ENCODE measurements around the gene SNCB. TPM values are rescaled to one million over a fixed set of nuclear protein-coding genes. Genes with fewer than 3 reads are reported as not detected.

The SNCB gene
- total and polyA plus RNA-seq, 2 of the 8 experiments (the other 6 are each of a cell fraction or from before 2014, with no cell fraction given) = 4.2 to 5.9 TPM

DNA sequence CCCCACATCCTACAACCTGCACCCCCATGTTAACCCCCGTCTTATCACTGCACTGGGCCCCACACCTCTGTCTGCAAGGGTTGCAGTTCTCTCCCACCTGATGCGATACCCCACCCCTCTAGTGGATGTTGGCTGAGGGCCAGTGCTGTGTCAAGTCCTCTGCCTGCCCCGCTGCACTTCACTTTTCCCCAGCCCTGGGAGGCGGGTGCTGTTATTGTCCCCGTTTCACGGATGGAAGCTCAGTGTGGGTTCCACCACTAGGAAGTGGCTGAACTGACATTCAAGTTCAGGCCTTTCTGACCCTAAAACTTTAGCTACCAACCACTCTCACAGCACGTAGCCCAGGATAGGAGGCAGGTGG lies 3.5 kb downstream of the SNCB start:
- Histone ChIP-seq H3K79me1 (ENCODE audit: low read depth, low read length) (no peaks in the 10 kb centered on the region), H2BK12ac (ENCODE audit: low read depth, low read length) (no peak overlapping the region), H3K23me2 (ENCODE audit: low read depth, low read length) (peaks cover 16% of the 10 kb centered on the region), H3K9me3 (ENCODE audit: insufficient read depth in 2 of 2, low read depth in 1 of 2, low read length in 1 of 2) (no peaks in the 10 kb centered on the region), H3K4ac (replicated peaks; ENCODE audit: insufficient read length, low read depth, low read length) (no peak overlapping the region), H4K91ac (replicated peaks; ENCODE audit: insufficient read length, low read length) (no peak overlapping the region), H2BK15ac (ENCODE audit: low read length) (no peak overlapping the region), H3K14ac (ENCODE audit: insufficient read length) (no peak overlapping the region), H4K8ac (ENCODE audit: extremely low read depth, insufficient read depth, low read length) (no peak overlapping the region), H3K27ac (ENCODE audit: low read depth, low read length) (no peak overlapping the region; the same call in 1 of the 2 replicates), H3K27me3 (replicated peaks in 1 of 4; ENCODE audit: control insufficient read depth in 3 of 4, extremely low read depth in 1 of 4, insufficient read depth in 3 of 4, low read length in 3 of 4) (peaks cover 3 to 39% (median 33%) of the 10 kb centered on the region in 4 experiments), H2AK5ac (ENCODE audit: low read depth, low read length) (no peak overlapping the region), H3K4me1 (replicated peaks in 1 of 4; ENCODE audit: control insufficient read depth in 3 of 4, insufficient read depth in 4 of 4, low read length in 3 of 4) (peaks cover 7 to 30% (median 11%) of the 10 kb centered on the region in 4 experiments), H3K79me2 (ENCODE audit: control insufficient read depth in 1 of 2, insufficient read depth in 2 of 2, low read length in 2 of 2) (no peaks in the 10 kb centered on the region), H3K9ac (replicated peaks in 1 of 4; ENCODE audit: extremely low read depth in 1 of 4, low read depth in 3 of 4, low read length in 3 of 4) (no peak overlapping the region; a peak in 1 of 7 replicates), H3K56ac (replicated peaks; ENCODE audit: insufficient read length, low read depth, low read length) (no peak overlapping the region), H2BK20ac (ENCODE audit: low read length) (no peak overlapping the region), H4K5ac (ENCODE audit: insufficient read length, low read depth, low read length) (no peak overlapping the region), H3K23ac (ENCODE audit: insufficient read length) (no peak overlapping the region), H2BK120ac (replicated peaks; ENCODE audit: low read depth, low read length) (no peak overlapping the region), H2AFZ (ENCODE audit: low read length) (no peak overlapping the region), H2BK5ac (ENCODE audit: low read depth, low read length) (no peak overlapping the region), H3K4me3 (ENCODE audit: extremely low read depth in 1 of 4, insufficient read depth in 2 of 4, low read depth in 3 of 4, low read length in 4 of 4) (no peak overlapping the region), H4K20me1 (replicated peaks in 1 of 2; ENCODE audit: control insufficient read depth in 1 of 2, insufficient read depth in 2 of 2, low read length in 2 of 2) (peaks cover 0 to 4% of the 10 kb centered on the region in 2 experiments), H3K4me2 (ENCODE audit: insufficient read depth in 1 of 2, low read depth in 2 of 2, low read length in 2 of 2) (no peak overlapping the region), H3K18ac (ENCODE audit: extremely low read depth, low read length) (no peak overlapping the region), H3K36me3 (ENCODE audit: control insufficient read depth in 2 of 4, insufficient read depth in 4 of 4, low read length in 3 of 4) (no peaks in the 10 kb centered on the region)
- DNase-seq (ENCODE audit: low read depth in 1 of 2, low spot score in 2 of 2) = no peak
- CTCF ChIA-PET (ENCODE audit: partially characterized antibody) = interaction anchor here (1.6 to 1.9 kb wide), 2 partner anchors 30 to 48 kb away, joined by 5 to 7 read pairs; no protein-coding TSS in a partner anchor
- 93% methylated on average over 7 of the region's 7 CpGs; no CpG with 5 or more reads in 1 of the 2 experiments for WGBS, 2 experiments (ENCODE audit: extremely low coverage in 1 of 2, insufficient coverage in 1 of 2, insufficient read length in 1 of 2, insufficient replicate concordance in 2 of 2, low coverage in 1 of 2, low lambda C conversion rate in 2 of 2, missing lambda C conversion rate in 1 of 2)
- POLR2A ChIA-PET (ENCODE audit: partially characterized antibody) = interaction anchor here (0.6 kb wide), 1 partner anchor 101 kb away, joined by 4 read pairs; no protein-coding TSS in a partner anchor
- FAIRE-seq = no peak
- TF ChIP-seq KDM4A (IDR thresholded peaks at IDR 0.05; ENCODE audit: low read depth, low read length, severe bottlenecking) (no peak), YY1 (IDR thresholded peaks at IDR 0.05; ENCODE audit: low read depth, low read length) (no peak), JUN (IDR thresholded peaks at IDR 0.05; ENCODE audit: low read depth, low read length) (no peak), KDM5A (IDR thresholded peaks at IDR 0.05; ENCODE audit: low read length) (no peak), RNF2 (IDR thresholded peaks at IDR 0.05; ENCODE audit: borderline replicate concordance, low read depth, low read length, missing control alignments, poor library complexity, severe bottlenecking) (no peak), HDAC2 (IDR thresholded peaks at IDR 0.05; ENCODE audit: borderline replicate concordance in 1 of 2, low read depth in 2 of 2, low read length in 2 of 2) (no peak), SP4 (IDR thresholded peaks at IDR 0.05; ENCODE audit: low read length) (no peak), NRF1 (IDR thresholded peaks at IDR 0.05; ENCODE audit: low read depth, low read length) (no peak), JUND (IDR thresholded peaks at IDR 0.05; ENCODE audit: low read length) (no peak), SIN3A (conservative IDR thresholded peaks at IDR 0.05 in 1 of 2, IDR thresholded peaks at IDR 0.05 in 1 of 2; ENCODE audit: low read depth in 1 of 2, low read length in 2 of 2) (no peak), CHD1 (IDR thresholded peaks at IDR 0.05; ENCODE audit: low read depth, low read length) (no peak), TEAD4 (IDR thresholded peaks at IDR 0.05; ENCODE audit: low read depth, low read length) (no peak), RAD21 (IDR thresholded peaks at IDR 0.05 in 1 of 2, conservative IDR thresholded peaks at IDR 0.05 in 1 of 2; ENCODE audit: low read depth in 2 of 2, low read length in 2 of 2) (no peak), CHD2 (IDR thresholded peaks at IDR 0.05; ENCODE audit: low read length) (no peak)
